ENCODE results near the gene IL4. TPM values are rescaled to one million over a fixed set of nuclear protein-coding genes. Genes with fewer than 3 reads are reported as not detected.

Gene IL4
- total RNA-seq: not detected in 2 replicates

DNA sequence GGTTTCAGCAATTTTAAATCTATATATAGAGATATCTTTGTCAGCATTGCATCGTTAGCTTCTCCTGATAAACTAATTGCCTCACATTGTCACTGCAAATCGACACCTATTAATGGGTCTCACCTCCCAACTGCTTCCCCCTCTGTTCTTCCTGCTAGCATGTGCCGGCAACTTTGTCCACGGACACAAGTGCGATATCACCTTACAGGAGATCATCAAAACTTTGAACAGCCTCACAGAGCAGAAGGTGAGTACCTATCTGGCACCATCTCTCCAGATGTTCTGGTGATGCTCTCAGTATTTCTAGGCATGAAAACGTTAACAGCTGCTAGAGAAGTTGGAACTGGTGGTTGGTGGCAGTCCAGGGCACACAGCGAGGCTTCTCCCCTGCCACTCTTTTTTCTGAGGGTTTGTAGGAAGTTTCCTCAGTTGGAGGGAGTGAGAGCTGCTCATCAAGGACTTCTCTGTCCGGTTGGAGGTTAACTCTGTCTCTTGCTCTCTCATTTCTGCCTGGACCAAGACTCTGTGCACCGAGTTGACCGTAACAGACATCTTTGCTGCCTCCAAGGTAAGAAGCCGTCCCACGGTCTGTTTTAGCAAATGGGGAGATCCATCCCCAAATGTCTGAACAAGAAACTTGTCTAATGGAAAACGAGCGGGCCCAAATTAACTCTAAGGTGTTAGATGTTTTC is at the start of gene IL4:
IL4 (plus strand) TSS at position 51 of the 692 bp plus-strand sequence; CDS start at position 113, 62 bp downstream.

DNA sequence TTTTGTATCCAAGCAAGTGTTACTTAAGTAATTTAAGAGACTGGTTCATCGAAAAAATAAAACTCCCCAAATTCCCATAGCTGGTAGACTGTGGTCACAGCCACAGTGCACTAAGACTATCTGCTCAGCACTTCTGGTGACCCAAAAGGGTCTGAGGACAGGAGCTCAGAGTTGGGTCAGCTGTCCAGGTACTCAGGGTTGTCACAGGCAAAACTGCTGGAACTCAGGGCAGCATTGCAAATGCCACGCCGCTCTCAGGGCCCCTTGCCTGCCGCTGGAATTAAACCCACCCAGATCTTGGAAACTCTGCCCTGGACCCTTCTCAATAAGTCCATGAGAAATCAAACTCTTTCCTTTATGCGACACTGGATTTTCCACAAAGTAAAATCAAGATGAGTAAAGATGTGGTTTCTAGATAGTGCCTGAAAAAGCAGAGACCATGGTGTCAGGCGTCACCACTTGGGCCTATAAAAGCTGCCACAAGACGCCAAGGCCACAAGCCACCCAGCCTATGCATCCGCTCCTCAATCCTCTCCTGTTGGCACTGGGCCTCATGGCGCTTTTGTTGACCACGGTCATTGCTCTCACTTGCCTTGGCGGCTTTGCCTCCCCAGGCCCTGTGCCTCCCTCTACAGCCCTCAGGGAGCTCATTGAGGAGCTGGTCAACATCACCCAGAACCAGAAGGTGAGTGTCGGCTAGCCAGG is 16.0 kb upstream of the IL4 start, which contains the start of gene IL13:
IL13 (plus strand) TSS at position 498 of the 705 bp plus-strand sequence; CDS start at position 512, 14 bp downstream.

Other genes starting within 250 kb of the IL4 start
- 16.8 and 23.5 TPM in 2 replicates for gene IRF1, start 183.2 kb upstream of the IL4 start, total RNA-seq
- gene IL5, start 130.5 kb upstream of the IL4 start, total RNA-seq: not detected in 2 replicates
- 7.3 and 12.0 TPM in 2 replicates for gene RAD50, start 117.0 kb upstream of the IL4 start, total RNA-seq
- gene IL13, start 15.8 kb upstream of the IL4 start, total RNA-seq: not detected in 2 replicates
- gene KIF3A, start 63.6 kb downstream of the IL4 start, total RNA-seq: 3.9 and 7.6 TPM in 2 replicates
- gene CCNI2, start 73.4 kb downstream of the IL4 start, total RNA-seq: under 0.01 and 0.11 TPM in 2 replicates
- 28.2 and 28.5 TPM in 2 replicates for gene SEPTIN8, start 103.2 kb downstream of the IL4 start, total RNA-seq
- gene SOWAHA, start 139.3 kb downstream of the IL4 start, total RNA-seq: under 0.01 TPM in 1 of 2 replicates, not detected in the other
- 2.1 and 2.4 TPM in 2 replicates for gene SHROOM1, start 156.7 kb downstream of the IL4 start, total RNA-seq
- gene GDF9, start 192.5 kb downstream of the IL4 start, total RNA-seq: under 0.01 and 0.09 TPM in 2 replicates
- 72.2 and 74.8 TPM in 2 replicates for gene UQCRQ, start 192.7 kb downstream of the IL4 start, total RNA-seq
- gene LEAP2, start 199.7 kb downstream of the IL4 start, total RNA-seq: 0.09 and 0.11 TPM in 2 replicates